ENCODE data around the gene PGAP2. TPM values are rescaled to one million over a fixed set of nuclear protein-coding genes. Genes with fewer than 3 reads are reported as not detected.

The PGAP2 gene
- total and polyA plus RNA-seq, 2 of the 4 experiments (the other 2 are of a cell fraction) = 10.6 to 31.3 TPM

DNA sequence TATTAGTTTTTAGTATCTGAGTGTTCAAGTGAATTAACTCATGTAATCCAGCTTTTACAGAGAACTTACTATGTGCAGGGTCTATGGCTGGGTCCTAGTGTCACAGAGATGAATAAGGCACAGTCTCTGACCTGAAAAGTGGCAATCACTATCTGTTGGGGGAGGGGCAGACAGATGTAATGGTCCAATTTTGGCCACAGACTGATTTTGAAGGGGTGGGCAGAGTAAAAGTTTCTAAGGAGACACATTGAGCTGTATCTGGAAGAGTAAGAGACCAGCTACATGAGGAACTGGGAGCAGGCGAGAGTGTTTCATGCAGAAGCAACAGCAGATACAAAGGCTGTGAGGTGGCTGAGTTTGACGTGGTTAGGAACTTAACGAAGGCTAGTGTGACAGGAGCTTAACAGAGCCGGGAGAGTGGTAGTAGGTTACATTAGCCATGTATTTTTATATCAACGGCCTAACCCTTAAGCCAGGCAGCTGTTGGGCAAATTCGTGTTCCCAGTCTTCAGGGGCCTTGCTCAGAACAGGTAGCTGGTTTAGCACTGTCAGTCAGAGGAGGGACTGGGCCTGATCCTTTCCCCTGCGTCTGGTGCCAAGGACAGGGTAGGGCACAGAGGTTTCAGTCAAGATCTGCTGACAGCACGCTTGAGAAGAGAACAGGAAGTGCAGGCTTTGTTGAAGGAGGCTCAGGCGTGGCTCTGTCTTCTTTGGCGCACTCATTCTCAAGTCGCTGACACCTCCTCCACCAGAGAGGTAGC, 45.7 kb downstream of the PGAP2 start (continued):
- no peak for TF ChIP-seq CEBPB (IDR thresholded peaks at IDR 0.05; ENCODE audit: low read depth, low read length)

DNA sequence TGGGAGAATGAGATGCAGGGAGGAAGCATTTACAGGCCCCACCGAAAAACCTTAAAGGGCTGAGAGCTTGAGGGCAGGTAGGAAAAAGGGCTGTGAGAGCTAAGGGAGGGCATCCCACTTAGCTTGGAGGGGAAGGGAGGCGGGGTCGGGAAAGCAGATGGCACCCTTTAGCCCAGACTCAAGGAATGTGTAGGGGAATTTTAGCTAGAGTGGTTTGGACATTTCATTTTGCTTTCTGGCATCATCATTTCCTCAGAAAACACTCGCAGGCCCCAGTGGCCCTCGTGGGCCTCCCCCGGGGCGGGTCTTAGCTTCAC, 46.3 kb downstream of the PGAP2 start:
- Histone ChIP-seq H3K79me1 (ENCODE audit: low read depth in 1 of 2, low read length in 2 of 2) (peaks cover 17 to 41% of the 10 kb centered on the region in 2 experiments; a peak in 3 of 4 replicates), H3K4ac (ENCODE audit: low read depth, low read length) (peak overlapping the region; percentile 52), H2BK5ac (ENCODE audit: low read depth, low read length, poor library complexity, severe bottlenecking) (no peak overlapping the region), H3K14ac (replicated peaks; ENCODE audit: low read depth, low read length) (peak overlapping the region; percentile 46), H2AFZ (replicated peaks; ENCODE audit: low read length, poor library complexity) (peak overlapping the region; percentile 94), H4K20me1 (ENCODE audit: insufficient read depth, low read length) (no peaks in the 10 kb centered on the region), H3K27ac (ENCODE audit: insufficient read depth, low read length) (peak overlapping the region; percentile 25), H4K5ac (ENCODE audit: low read depth, low read length) (peak overlapping the region; percentile 44; the same call in 1 of the 2 replicates), H3K9me3 (ENCODE audit: control insufficient read depth, insufficient read depth, low read length) (no peaks in the 10 kb centered on the region), H2AK5ac (ENCODE audit: low read depth, low read length) (peak overlapping the region; percentile 52; the same call in 1 of the 2 replicates), H3K36me3 (ENCODE audit: control insufficient read depth, insufficient read depth, low read length) (no peaks in the 10 kb centered on the region), H3K4me2 (ENCODE audit: low read depth, low read length) (peak overlapping the region; percentile 38; the same call in 1 of the 2 replicates), H4K8ac (ENCODE audit: low read depth in 2 of 2, low read length in 2 of 2) (peak overlapping the region; percentile 70 to 86; a peak in 3 of 4 replicates), H4K91ac (ENCODE audit: insufficient read depth, low read depth, low read length) (peak overlapping the region; percentile 74), H3K56ac (ENCODE audit: extremely low read depth, insufficient read depth, low read length) (0 out of 2 replicates have a peak overlapping the region, but pooled peaks have one; percentile 50), H2BK15ac (ENCODE audit: low read depth, low read length) (peak overlapping the region; percentile 63; the same call in 2 of the 3 replicates), H3K4me1 (ENCODE audit: control insufficient read depth, insufficient read depth, low read length) (peaks cover 16% of the 10 kb centered on the region), H2BK20ac (ENCODE audit: low read depth, low read length) (0 out of 2 replicates have a peak overlapping the region, but pooled peaks have one; percentile 29), H2BK120ac (ENCODE audit: low read depth, low read length) (peak overlapping the region; percentile 47; the same call in 1 of the 2 replicates), H3K4me3 (ENCODE audit: insufficient read depth, low read depth, low read length) (no peak overlapping the region), H2AK9ac (replicated peaks; ENCODE audit: low read depth, low read length, poor library complexity) (peak overlapping the region; percentile 68), H3K18ac (ENCODE audit: low read depth, low read length) (peak overlapping the region; percentile 9; the same call in 1 of the 2 replicates), H3K23ac (ENCODE audit: low read depth, low read length) (no peak overlapping the region), H3K27me3 (ENCODE audit: control insufficient read depth, insufficient read depth, low read length) (no peaks in the 10 kb centered on the region), H3K9ac (ENCODE audit: low read depth, low read length) (peak overlapping the region; percentile 9; the same call in 1 of the 2 replicates), H3K9me1 (ENCODE audit: insufficient read depth, low read length) (peaks cover 23% of the 10 kb centered on the region)
- ATAC-seq (ENCODE audit: low read depth) (no peak), DNase-seq (no peak)
- dilution Hi-C loops (cut with HindIII; ENCODE audit: low sequenced_read_pairs, unreplicated experiment) = no loop called here
- no TSS peak for BruUV-seq (replicated peaks)
- intact Hi-C loops (cut with micrococcal nuclease) = loop anchor here (2.0 to 10.0 kb wide), 2 partner anchors 130 to 400 kb away; no protein-coding TSS in a partner anchor
- in situ Hi-C loops (cut with MboI; ENCODE audit: low sequenced_read_pairs) = no loop called here
- POLR2A ChIA-PET (ENCODE audit: unreplicated experiment) = interaction anchor here (0.6 to 1.6 kb wide), 2 partner anchors 18 to 218 kb away, joined by 5 to 7 read pairs; no protein-coding TSS in a partner anchor
- 0% methylated on average over 1 of the region's 7 CpGs; no CpG with 5 or more reads in 1 of the 2 experiments for WGBS, 2 experiments (ENCODE audit: extremely low coverage in 2 of 2, insufficient read length in 1 of 2)
- CTCF ChIA-PET = interaction anchor here (0.6 to 9.2 kb wide), 24 partner anchors 13 to 251 kb away, joined by 3 to 186 read pairs (median 4); partner anchors contain the start of gene RHOG
- TF ChIP-seq, protein P1, sequence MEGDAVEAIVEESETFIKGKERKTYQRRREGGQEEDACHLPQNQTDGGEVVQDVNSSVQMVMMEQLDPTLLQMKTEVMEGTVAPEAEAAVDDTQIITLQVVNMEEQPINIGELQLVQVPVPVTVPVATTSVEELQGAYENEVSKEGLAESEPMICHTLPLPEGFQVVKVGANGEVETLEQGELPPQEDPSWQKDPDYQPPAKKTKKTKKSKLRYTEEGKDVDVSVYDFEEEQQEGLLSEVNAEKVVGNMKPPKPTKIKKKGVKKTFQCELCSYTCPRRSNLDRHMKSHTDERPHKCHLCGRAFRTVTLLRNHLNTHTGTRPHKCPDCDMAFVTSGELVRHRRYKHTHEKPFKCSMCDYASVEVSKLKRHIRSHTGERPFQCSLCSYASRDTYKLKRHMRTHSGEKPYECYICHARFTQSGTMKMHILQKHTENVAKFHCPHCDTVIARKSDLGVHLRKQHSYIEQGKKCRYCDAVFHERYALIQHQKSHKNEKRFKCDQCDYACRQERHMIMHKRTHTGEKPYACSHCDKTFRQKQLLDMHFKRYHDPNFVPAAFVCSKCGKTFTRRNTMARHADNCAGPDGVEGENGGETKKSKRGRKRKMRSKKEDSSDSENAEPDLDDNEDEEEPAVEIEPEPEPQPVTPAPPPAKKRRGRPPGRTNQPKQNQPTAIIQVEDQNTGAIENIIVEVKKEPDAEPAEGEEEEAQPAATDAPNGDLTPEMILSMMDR (conservative IDR thresholded peaks at IDR 0.05; ENCODE audit: low read depth, low read length) = no peak
- TF ChIP-seq POLR2A (IDR thresholded peaks at IDR 0.05; ENCODE audit: low read depth, low read length) (no peak), CEBPB (IDR thresholded peaks at IDR 0.05; ENCODE audit: low read depth, low read length) (no peak), SMC3 (IDR thresholded peaks at IDR 0.05; ENCODE audit: low read depth, low read length) (no peak), BHLHE40 (IDR thresholded peaks at IDR 0.05; ENCODE audit: low read depth, low read length) (no peak), MXI1 (IDR thresholded peaks at IDR 0.05; ENCODE audit: borderline replicate concordance, low read depth, low read length) (no peak), MAZ (IDR thresholded peaks at IDR 0.05; ENCODE audit: borderline replicate concordance, low read depth, low read length) (no peak), NFE2L2 (IDR thresholded peaks at IDR 0.05; ENCODE audit: low read depth, low read length) (no peak), RFX5 (IDR thresholded peaks at IDR 0.05; ENCODE audit: low read depth, low read length) (no peak), FOS (IDR thresholded peaks at IDR 0.05; ENCODE audit: low read depth, low read length) (no peak), RCOR1 (IDR thresholded peaks at IDR 0.05; ENCODE audit: insufficient replicate concordance, low read length) (no peak), MAFK (IDR thresholded peaks at IDR 0.05; ENCODE audit: low read depth, low read length) (no peak)
- TF ChIP-seq, protein P2, sequence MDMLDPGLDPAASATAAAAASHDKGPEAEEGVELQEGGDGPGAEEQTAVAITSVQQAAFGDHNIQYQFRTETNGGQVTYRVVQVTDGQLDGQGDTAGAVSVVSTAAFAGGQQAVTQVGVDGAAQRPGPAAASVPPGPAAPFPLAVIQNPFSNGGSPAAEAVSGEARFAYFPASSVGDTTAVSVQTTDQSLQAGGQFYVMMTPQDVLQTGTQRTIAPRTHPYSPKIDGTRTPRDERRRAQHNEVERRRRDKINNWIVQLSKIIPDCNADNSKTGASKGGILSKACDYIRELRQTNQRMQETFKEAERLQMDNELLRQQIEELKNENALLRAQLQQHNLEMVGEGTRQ (IDR thresholded peaks at IDR 0.05; ENCODE audit: low read depth, low read length) = no peak
